SK-N-SH (cell line): ENCODE measurements around the gene PLA2G4E.

Experiments
- CTCF ChIP-seq: fragments of 200-600 bp; sonication (generic); IDR thresholded peaks from 2 replicates; pipeline ENCODE4 v1.6.1; 2017; ENCODE audit warnings: antibody characterized with exemption, mild to moderate bottlenecking, moderate library complexity
- EZH2phosphoT487 ChIP-seq: fragments of 200-600 bp; sonication (generic); IDR thresholded peaks from 2 replicates; pipeline ENCODE4 v1.6.1; 2017; ENCODE audit warnings: low read depth, mixed run types, mild to moderate bottlenecking, antibody characterized with exemption, moderate library complexity, borderline replicate concordance
- POLR2AphosphoS5 ChIP-seq: IDR thresholded peaks from 2 replicates; pipeline ENCODE4 v1.6.1; 2012; ENCODE audit warnings: low read depth, low read length
- TAF1 ChIP-seq: IDR thresholded peaks from 2 replicates; pipeline ENCODE4 v1.6.1; 2012; ENCODE audit warnings: low read depth, mild to moderate bottlenecking, low read length, moderate library complexity, borderline replicate concordance

DNA sequence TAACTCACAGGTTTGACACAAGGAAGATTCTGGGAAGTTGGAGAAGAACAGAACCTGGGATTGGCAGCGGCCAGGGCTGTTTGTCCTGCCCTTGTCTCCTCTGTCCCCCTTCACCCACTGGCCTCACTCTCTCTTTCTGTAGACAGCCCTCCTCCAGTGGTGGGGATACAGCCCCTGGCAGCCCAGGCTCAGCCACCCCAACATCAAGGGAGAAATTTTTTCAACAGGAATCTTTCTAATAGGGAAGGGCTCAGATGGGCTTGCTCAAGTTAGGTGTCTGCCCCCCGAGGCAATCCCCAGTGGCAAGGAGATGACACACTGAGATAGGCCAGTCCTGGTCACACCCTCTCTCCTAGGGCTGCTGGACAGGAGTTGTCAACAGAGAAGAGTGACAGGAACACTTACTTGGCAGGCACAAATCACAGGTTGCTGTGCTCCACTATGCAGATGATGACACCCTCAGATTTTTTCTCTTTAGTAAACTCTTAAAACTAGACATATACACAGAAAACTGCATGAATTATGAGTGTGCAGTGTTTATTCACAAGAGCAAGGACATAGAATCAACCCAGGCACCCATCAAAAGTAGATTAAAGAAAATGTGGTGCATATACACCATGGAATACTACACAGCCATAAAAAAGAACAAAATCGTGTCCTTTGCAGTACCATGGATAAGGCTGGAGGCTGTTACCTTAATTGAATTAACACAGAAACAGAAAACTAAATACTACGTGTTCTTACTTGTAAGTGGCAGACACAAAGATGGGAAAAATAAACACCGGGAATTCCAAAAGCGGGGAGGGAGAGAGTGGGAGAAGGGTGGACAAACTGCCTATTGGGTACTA, 37.2 kb upstream of the PLA2G4E start:
- TF ChIP-seq CTCF = no peak
- no peak for TF ChIP-seq EZH2phosphoT487
- no peak for TF ChIP-seq TAF1
- TF ChIP-seq POLR2AphosphoS5 = no peak
